Measurements from ENCODE around the gene ACSF3. TPM values are rescaled to one million over a fixed set of nuclear protein-coding genes. Genes with fewer than 3 reads are reported as not detected.

Gene ACSF3
- total RNA-seq, 2 experiments from 2014 or later: 44.7 to 49.5 TPM

GRCh38 chr16:89172528-89173173, 79.0 kb downstream of the ACSF3 start:
- Histone ChIP-seq H3K27me3 (ENCODE audit: control insufficient read depth in 1 of 2, insufficient read depth in 2 of 2, low read length in 2 of 2) (no peaks in the 10 kb centered on the region), H3K9me3 (ENCODE audit: control insufficient read depth in 1 of 2, insufficient read depth in 1 of 2, low read length in 2 of 2) (peaks cover 0 to 5% of the 10 kb centered on the region in 2 experiments), H3K4me1 (ENCODE audit: insufficient read depth, low read length) (peaks cover 21% of the 10 kb centered on the region), H3K4me3 (ENCODE audit: low read length) (no peak overlapping the region), H3K27ac (ENCODE audit: low read depth in 1 of 2, low read length in 2 of 2) (no peak overlapping the region), H3K36me3 (ENCODE audit: insufficient read depth, low read length) (no peaks in the 10 kb centered on the region)
- intact Hi-C loops (cut with DNase I, micrococcal nuclease): no loop called here
- Mint-ChIP-seq H3K4me3 (no peak overlapping the region), H3K27me3 (peaks cover 4% of the 10 kb centered on the region), H3K4me1 (ENCODE audit: low read depth) (peaks cover 8% of the 10 kb centered on the region), H3K27ac (no peak overlapping the region), H3K9me3 (no peaks in the 10 kb centered on the region), H3K36me3 (ENCODE audit: low read depth) (no peaks in the 10 kb centered on the region)
- no peak for TF ChIP-seq CTCF (IDR thresholded peaks at IDR 0.05)
- ATAC-seq (ENCODE audit: poor library complexity): no peak
- ChIA-PET POLR2A (no interaction called here), CTCF (no interaction called here)
- no peak for DNase-seq

GRCh38 chr16:89173174-89173921, 79.7 kb downstream of the ACSF3 start:
- TF ChIP-seq CTCF (IDR thresholded peaks at IDR 0.05): no peak
- no peaks in the 10 kb centered on the region for H3K9me3 Mint-ChIP-seq
- Histone ChIP-seq H3K27me3 (ENCODE audit: control insufficient read depth in 1 of 2, insufficient read depth in 2 of 2, low read length in 2 of 2) (no peaks in the 10 kb centered on the region), H3K36me3 (ENCODE audit: insufficient read depth, low read length) (no peaks in the 10 kb centered on the region), H3K4me1 (ENCODE audit: insufficient read depth, low read length) (peaks cover 19% of the 10 kb centered on the region), H3K4me3 (ENCODE audit: low read length) (no peak overlapping the region), H3K27ac (ENCODE audit: low read depth in 1 of 2, low read length in 2 of 2) (no peak overlapping the region), H3K9me3 (ENCODE audit: control insufficient read depth in 1 of 2, insufficient read depth in 1 of 2, low read length in 2 of 2) (peaks cover 0 to 2% of the 10 kb centered on the region in 2 experiments)
- DNase-seq (no peak), ATAC-seq (ENCODE audit: poor library complexity) (no peak)
- POLR2A ChIA-PET: interaction anchor here (0.6 to 1.3 kb wide), 2 partner anchors 10 to 371 kb away, joined by 3 read pairs; no protein-coding TSS in a partner anchor
- H3K27me3 Mint-ChIP-seq: peaks cover 4% of the 10 kb centered on the region
- peak overlapping the region; percentile 15 for H3K4me3 Mint-ChIP-seq
- H3K36me3 Mint-ChIP-seq (ENCODE audit: low read depth): no peaks in the 10 kb centered on the region
- H3K4me1 Mint-ChIP-seq (ENCODE audit: low read depth): peaks cover 8% of the 10 kb centered on the region
- CTCF ChIA-PET: no interaction called here
- intact Hi-C loops (cut with DNase I, micrococcal nuclease): no loop called here
- no peak overlapping the region for H3K27ac Mint-ChIP-seq

GRCh38 chr16:89174055-89174827, 80.6 kb downstream of the ACSF3 start:
- Mint-ChIP-seq H3K36me3 (ENCODE audit: low read depth) (no peaks in the 10 kb centered on the region), H3K4me1 (ENCODE audit: low read depth) (peaks cover 8% of the 10 kb centered on the region), H3K27ac (no peak overlapping the region), H3K9me3 (no peaks in the 10 kb centered on the region), H3K27me3 (peaks cover 4% of the 10 kb centered on the region), H3K4me3 (no peak overlapping the region)
- intact Hi-C loops (cut with DNase I, micrococcal nuclease): no loop called here
- H3K4me1 ChIP-seq (ENCODE audit: insufficient read depth, low read length): peaks cover 19% of the 10 kb centered on the region
- H3K27me3 ChIP-seq (ENCODE audit: control insufficient read depth in 1 of 2, insufficient read depth in 2 of 2, low read length in 2 of 2): no peaks in the 10 kb centered on the region
- ChIA-PET CTCF (no interaction called here), POLR2A (interaction anchor here (0.6 to 1.3 kb wide), 2 partner anchors 9 to 371 kb away, joined by 3 read pairs; no protein-coding TSS in a partner anchor)
- H3K4me3 ChIP-seq (ENCODE audit: low read length): no peak overlapping the region
- ATAC-seq (ENCODE audit: poor library complexity) (no peak), DNase-seq (no peak)
- no peak overlapping the region for H3K27ac ChIP-seq (ENCODE audit: low read depth in 1 of 2, low read length in 2 of 2)
- H3K9me3 ChIP-seq (ENCODE audit: control insufficient read depth in 1 of 2, insufficient read depth in 1 of 2, low read length in 2 of 2): no peaks in the 10 kb centered on the region
- H3K36me3 ChIP-seq (ENCODE audit: insufficient read depth, low read length): no peaks in the 10 kb centered on the region
- no peak for TF ChIP-seq CTCF (IDR thresholded peaks at IDR 0.05)

Data from CD4-positive, alpha-beta T cell (primary cell).